HCT116 (cell line): ENCODE measurements around the gene FEZF2. TPM values are rescaled to one million over a fixed set of nuclear protein-coding genes. Genes with fewer than 3 reads are reported as not detected.

Source experiments
- ATAC-seq: fragments of 200-7000 bp; cut with Tn5 transposase; 2 replicates; pipeline ENCODE4 v1.9.1; 2020; ENCODE audit warnings: mild to moderate bottlenecking, moderate library complexity
- BruUV-seq: library from RNA; stranded (reverse); fragments of 400-500 nt; replicated peaks from 2 replicates; lab custom pipeline; 2021; lab: Mats Ljungman, UMichigan
- CTCF ChIA-PET: fragments of 300-600 bp; sonication (Branson Sonifier 250); formaldehyde crosslinking; loops from one replicate; lab custom pipeline; 2021; ENCODE audit warnings: antibody characterized with exemption; lab: Charles Lee
- POLR2A ChIA-PET: fragments of 300-600, 350-600 bp; sonication (Branson Sonifier 250); formaldehyde crosslinking; loops from one replicate; lab custom pipeline; 2021; ENCODE audit warnings: antibody characterized with exemption; lab: Charles Lee
- RAD21 ChIA-PET, 2 experiments: fragments of 300-600 bp; sonication (Branson Sonifier 250); formaldehyde crosslinking; loops; one replicate each; lab custom pipeline; 2023; ENCODE audit warnings: low total read pairs in 2 of 2; ENCODE audit not compliant: uncharacterized antibody in 2 of 2, unreplicated experiment in 2 of 2, low non-redundant PET in 1 of 2; lab: Charles Lee
- DNase-seq: peaks from one replicate; pipeline ENCODE4 v3.0.0-alpha.2; 2010; ENCODE audit warnings: low read depth, low spot score
- H2AFZ ChIP-seq: fragments of 200-600 bp; shearing (Covaris generic), sonication (generic); 2 replicates; pipeline ENCODE4 v1.6.1; 2017; ENCODE audit warnings: low read depth, mixed run types, mixed read lengths, antibody characterized with exemption, low read length; ENCODE audit not compliant: poor library complexity, severe bottlenecking
- H3K27ac ChIP-seq: 2 replicates; pipeline ENCODE4 v1.5.1; 2012; ENCODE audit warnings: low read depth, low read length
- H3K27me3 ChIP-seq: fragments of 200-600 bp; sonication (generic); 2 replicates; pipeline ENCODE4 v1.6.1; 2016; ENCODE audit warnings: mixed run types, low read length, mixed read lengths; ENCODE audit not compliant: insufficient read depth
- H3K36me3 ChIP-seq, 2 experiments: fragments of 200-500 bp in 1 of 2; fragments of 200-600 bp in 1 of 2; sonication (Bioruptor generic) in 1 of 2; sonication (generic) in 1 of 2; 2 replicates each; pipeline versions ENCODE4 v1.5.1 to v1.6.1; 2014 to 2016; ENCODE audit warnings: low read length in 2 of 2, inconsistent platforms in 1 of 2, mixed read lengths in 1 of 2, mixed run types in 1 of 2; ENCODE audit not compliant: insufficient read depth in 2 of 2, control insufficient read depth in 1 of 2
- H3K4me1 ChIP-seq, 2 experiments: fragments of 200-600 bp in 1 of 2; sonication (generic) in 1 of 2; 2 replicates each; pipeline versions ENCODE4 v1.5.1 to v1.6.1; 2012 to 2017; ENCODE audit warnings: low read length in 2 of 2, inconsistent platforms in 1 of 2, mild to moderate bottlenecking in 1 of 2, mixed read lengths in 1 of 2, mixed run types in 1 of 2, moderate library complexity in 1 of 2; ENCODE audit not compliant: insufficient read depth in 2 of 2, control insufficient read depth in 1 of 2
- H3K4me2 ChIP-seq: fragments of 200-600 bp; sonication (generic); 2 replicates; pipeline ENCODE4 v1.6.1; 2017; ENCODE audit warnings: mixed run types, low read length, mixed read lengths
- H3K4me3 ChIP-seq, 2 experiments: fragments of 200-600 bp in 1 of 2; sonication (generic) in 1 of 2; replicated peaks in 1 of 2; 2 replicates each; pipeline ENCODE4 v1.5.1; 2011 to 2016; ENCODE audit warnings: low read length in 2 of 2, control low read depth in 1 of 2, low read depth in 1 of 2, mild to moderate bottlenecking in 1 of 2, mixed read lengths in 1 of 2, mixed run types in 1 of 2
- H3K79me2 ChIP-seq: fragments of 200-600 bp; sonication (generic); 2 replicates; pipeline ENCODE4 v1.6.1; 2017; ENCODE audit warnings: mild to moderate bottlenecking, mixed run types, low read length, moderate library complexity, mixed read lengths; ENCODE audit not compliant: insufficient read depth
- H3K9ac ChIP-seq: fragments of 200-600 bp; sonication (generic); 2 replicates; pipeline ENCODE4 v1.6.1; 2016; ENCODE audit warnings: low read length, mixed read lengths
- H3K9me2 ChIP-seq: fragments of 200-600 bp; sonication (generic), shearing (Covaris generic); 2 replicates; pipeline ENCODE4 v1.6.1; 2017; ENCODE audit warnings: mixed run types, mild to moderate bottlenecking, moderate library complexity; ENCODE audit not compliant: insufficient read depth
- H3K9me3 ChIP-seq, 2 experiments: fragments of 200-500 bp in 1 of 2; fragments of 200-600 bp in 1 of 2; sonication (Bioruptor generic) in 1 of 2; sonication (generic) in 1 of 2; 2 replicates each; pipeline ENCODE4 v1.6.1; 2014 to 2017; ENCODE audit warnings: low read length in 2 of 2, mixed read lengths in 2 of 2, inconsistent platforms in 1 of 2, low read depth in 1 of 2, mild to moderate bottlenecking in 1 of 2, mixed run types in 1 of 2, moderate library complexity in 1 of 2; ENCODE audit not compliant: control insufficient read depth in 1 of 2, insufficient read depth in 1 of 2
- H4K20me1 ChIP-seq: fragments of 200-600 bp; sonication (generic), shearing (Covaris generic); 2 replicates; pipeline ENCODE4 v1.6.1; 2017; ENCODE audit warnings: mixed run types, mild to moderate bottlenecking, moderate library complexity; ENCODE audit not compliant: insufficient read depth
- CBX3 ChIP-seq: IDR thresholded peaks from 2 replicates; pipeline ENCODE4 v1.6.1; 2012; ENCODE audit warnings: low read depth
- EGR1 ChIP-seq: IDR thresholded peaks from 2 replicates; pipeline ENCODE4 v1.6.1; 2012; ENCODE audit warnings: low read depth
- ELF1 ChIP-seq: IDR thresholded peaks from 2 replicates; pipeline ENCODE4 v1.6.1; 2012; ENCODE audit warnings: low read depth, borderline replicate concordance
- FOSL1 ChIP-seq: IDR thresholded peaks from 2 replicates; pipeline ENCODE4 v1.6.1; 2012; ENCODE audit warnings: low read depth
- POLR2A ChIP-seq: IDR thresholded peaks from 2 replicates; pipeline ENCODE4 v1.7.0; 2011; ENCODE audit warnings: borderline replicate concordance; ENCODE audit not compliant: insufficient read depth, insufficient read length; ENCODE audit errors: extremely low read depth
- REST ChIP-seq: IDR thresholded peaks from 2 replicates; pipeline ENCODE4 v1.6.1; 2012; ENCODE audit warnings: low read depth
- SIN3A ChIP-seq: IDR thresholded peaks from 2 replicates; pipeline ENCODE4 v1.6.1; 2012; ENCODE audit warnings: low read depth
- SP1 ChIP-seq: IDR thresholded peaks from 2 replicates; pipeline ENCODE4 v1.6.1; 2012; ENCODE audit warnings: low read depth
- ZBTB33 ChIP-seq: IDR thresholded peaks from 2 replicates; pipeline ENCODE4 v1.6.1; 2011; ENCODE audit warnings: mild to moderate bottlenecking, low read length, moderate library complexity; ENCODE audit not compliant: insufficient replicate concordance; ENCODE audit errors: extremely low read depth
- intact Hi-C: fragments of 100-400 bp; cut with micrococcal nuclease; formaldehyde crosslinking; loops from 2 replicates; pipeline ENCODE4 v1.10.0; 2022
- total RNA-seq: library from RNA; stranded (reverse); gene quantifications from one replicate; pipeline ENCODE4 v1.2.1, GENCODE V29; 2021; ENCODE audit not compliant: unreplicated experiment
- TF ChIP-seq, protein P1 (sequence below): IDR thresholded peaks from 2 replicates; pipeline ENCODE4 v1.6.1; 2012
- TF ChIP-seq, protein P2 (sequence below), 3 experiments: fragments of 200-600 bp in 1 of 3; sonication (generic) in 1 of 3; IDR thresholded peaks in 2 of 3; conservative IDR thresholded peaks in 1 of 3; 2 replicates each; pipeline ENCODE4 v1.5.1; 2012 to 2017; ENCODE audit warnings: low read depth in 2 of 3, low read length in 2 of 3, antibody characterized with exemption in 1 of 3, borderline replicate concordance in 1 of 3, control low read depth in 1 of 3, mild to moderate bottlenecking in 1 of 3, mixed read lengths in 1 of 3, mixed run types in 1 of 3, moderate library complexity in 1 of 3; ENCODE audit not compliant: insufficient read depth in 1 of 3

The FEZF2 gene
- total RNA-seq, 1 experiment from 2014 or later = not detected

DNA sequence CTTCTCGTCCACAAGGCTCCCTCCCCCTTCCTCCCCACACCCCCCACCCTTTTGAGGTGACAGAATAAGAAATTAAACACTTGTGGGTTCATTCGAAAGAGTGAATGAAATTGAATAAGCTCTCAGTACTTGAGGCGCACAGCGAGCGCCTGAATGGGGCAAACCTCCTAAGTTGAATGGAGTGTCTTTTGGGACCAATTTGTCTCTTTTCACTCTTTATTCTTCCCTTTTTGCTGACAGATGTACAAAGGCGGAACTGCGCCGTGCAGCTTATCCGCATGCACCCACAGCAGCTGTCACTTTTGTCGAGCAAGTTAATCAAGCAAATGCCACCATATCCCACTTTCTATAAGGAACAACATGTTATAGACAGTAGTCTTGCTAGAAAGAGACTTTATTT is 47.9 kb upstream of the FEZF2 start:
- Histone ChIP-seq H3K9ac (no peak overlapping the region), H3K4me1 (no peaks in the 10 kb centered on the region), H2AFZ (no peak overlapping the region), H3K27me3 (peaks cover 41% of the 10 kb centered on the region), H3K9me3 (no peaks in the 10 kb centered on the region), H3K36me3 (no peaks in the 10 kb centered on the region), H3K79me2 (no peaks in the 10 kb centered on the region), H3K27ac (no peak overlapping the region), H4K20me1 (no peaks in the 10 kb centered on the region), H3K4me3 (no peak overlapping the region), H3K9me2 (no peaks in the 10 kb centered on the region), H3K4me2 (no peak overlapping the region)
- intact Hi-C loops = no loop called here
- ChIA-PET POLR2A (no interaction called here), CTCF (no interaction called here), RAD21 (no interaction called here)
- TF ChIP-seq, protein P1, sequence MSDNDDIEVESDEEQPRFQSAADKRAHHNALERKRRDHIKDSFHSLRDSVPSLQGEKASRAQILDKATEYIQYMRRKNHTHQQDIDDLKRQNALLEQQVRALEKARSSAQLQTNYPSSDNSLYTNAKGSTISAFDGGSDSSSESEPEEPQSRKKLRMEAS = no peak
- no peak for TF ChIP-seq CBX3
- no peak for TF ChIP-seq SP1
- TF ChIP-seq, protein P2, sequence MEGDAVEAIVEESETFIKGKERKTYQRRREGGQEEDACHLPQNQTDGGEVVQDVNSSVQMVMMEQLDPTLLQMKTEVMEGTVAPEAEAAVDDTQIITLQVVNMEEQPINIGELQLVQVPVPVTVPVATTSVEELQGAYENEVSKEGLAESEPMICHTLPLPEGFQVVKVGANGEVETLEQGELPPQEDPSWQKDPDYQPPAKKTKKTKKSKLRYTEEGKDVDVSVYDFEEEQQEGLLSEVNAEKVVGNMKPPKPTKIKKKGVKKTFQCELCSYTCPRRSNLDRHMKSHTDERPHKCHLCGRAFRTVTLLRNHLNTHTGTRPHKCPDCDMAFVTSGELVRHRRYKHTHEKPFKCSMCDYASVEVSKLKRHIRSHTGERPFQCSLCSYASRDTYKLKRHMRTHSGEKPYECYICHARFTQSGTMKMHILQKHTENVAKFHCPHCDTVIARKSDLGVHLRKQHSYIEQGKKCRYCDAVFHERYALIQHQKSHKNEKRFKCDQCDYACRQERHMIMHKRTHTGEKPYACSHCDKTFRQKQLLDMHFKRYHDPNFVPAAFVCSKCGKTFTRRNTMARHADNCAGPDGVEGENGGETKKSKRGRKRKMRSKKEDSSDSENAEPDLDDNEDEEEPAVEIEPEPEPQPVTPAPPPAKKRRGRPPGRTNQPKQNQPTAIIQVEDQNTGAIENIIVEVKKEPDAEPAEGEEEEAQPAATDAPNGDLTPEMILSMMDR (IDR thresholded peaks at IDR 0.05 in 2 of 3, conservative IDR thresholded peaks at IDR 0.05 in 1 of 3; ENCODE audit: borderline replicate concordance in 1 of 3, insufficient read depth in 1 of 3, low read depth in 2 of 3, low read length in 2 of 3) = no peak
- ATAC-seq (no peak), DNase-seq (no peak)
- no TSS peak for BruUV-seq

- BruUV-seq = no TSS peak
- intact Hi-C loops = no loop called here
- no peak overlapping the region for H3K27ac ChIP-seq
- RAD21 ChIA-PET = no interaction called here
- H3K4me2 ChIP-seq = no peak overlapping the region
- no peak overlapping the region for H2AFZ ChIP-seq
- no peaks in the 10 kb centered on the region for H3K9me2 ChIP-seq
- H3K4me3 ChIP-seq = no peak overlapping the region
- H3K9me3 ChIP-seq = no peaks in the 10 kb centered on the region
- H3K36me3 ChIP-seq = no peaks in the 10 kb centered on the region
- peaks cover 55% of the 10 kb centered on the region for H3K27me3 ChIP-seq
- DNase-seq (no peak), ATAC-seq (no peak)
- no peaks in the 10 kb centered on the region for H4K20me1 ChIP-seq
- no peak overlapping the region for H3K9ac ChIP-seq
- H3K4me1 ChIP-seq = no peaks in the 10 kb centered on the region
- POLR2A ChIA-PET = no interaction called here
- CTCF ChIA-PET = no interaction called here
- no peaks in the 10 kb centered on the region for H3K79me2 ChIP-seq
- no peak for TF ChIP-seq CBX3
- TF ChIP-seq ZBTB33 = no peak
- TF ChIP-seq EGR1 = no peak
- TF ChIP-seq, protein P1 = no peak
- TF ChIP-seq ELF1 = no peak
- TF ChIP-seq POLR2A = no peak
- no peak for TF ChIP-seq SIN3A
- TF ChIP-seq FOSL1 = no peak
- TF ChIP-seq REST = no peak
These were observed 42.8 kb upstream of the FEZF2 start for GRCh38 chr3:62416144-62416543.
